Neural progenitor cell (in vitro differentiated cells): ENCODE data around the gene FAM117B. TPM values are rescaled to one million over a fixed set of nuclear protein-coding genes. Genes with fewer than 3 reads are reported as not detected.
"Not testable (repeated sequence)": the region's sequence is repeated elsewhere in the genome, so short reads cannot be mapped to it uniquely, and the experiment has no call there.

Source experiments
- DNase-seq: peaks from one replicate; pipeline ENCODE4 v3.0.0-alpha.2; 2016; ENCODE audit warnings: low spot score
- H2AFZ ChIP-seq: fragments of 200-600 bp; sonication (generic); replicated peaks from 2 replicates; pipeline ENCODE4 v1.6.1; 2016; ENCODE audit warnings: antibody characterized with exemption
- H3F3A ChIP-seq: fragments of 200-600 bp; sonication (generic); 2 replicates; pipeline ENCODE4 v1.6.1; 2016; ENCODE audit warnings: antibody characterized with exemption, low read depth
- H3K27ac ChIP-seq: fragments of 200-600 bp; sonication (generic); 2 replicates; pipeline ENCODE4 v1.5.1; 2016; ENCODE audit warnings: mild to moderate bottlenecking
- H3K27me3 ChIP-seq: fragments of 200-600 bp; sonication (generic); 2 replicates; pipeline ENCODE4 v1.6.1; 2016; ENCODE audit warnings: mild to moderate bottlenecking, moderate library complexity
- H3K36me3 ChIP-seq: fragments of 200-600 bp; sonication (generic); 2 replicates; pipeline ENCODE4 v1.5.1; 2016
- H3K4me1 ChIP-seq: fragments of 200-600 bp; sonication (generic); 2 replicates; pipeline ENCODE4 v1.6.1; 2016; ENCODE audit warnings: mixed run types
- H3K4me2 ChIP-seq: fragments of 200-600 bp; sonication (generic); 2 replicates; pipeline ENCODE4 v1.6.1; 2016
- H3K4me3 ChIP-seq: fragments of 200-600 bp; sonication (generic); 2 replicates; pipeline ENCODE4 v1.5.1; 2016
- H3K79me2 ChIP-seq: fragments of 200-600 bp; sonication (generic); 2 replicates; pipeline ENCODE4 v1.6.1; 2016; ENCODE audit warnings: low read depth
- H3K9ac ChIP-seq: fragments of 200-600 bp; sonication (generic); 2 replicates; pipeline ENCODE4 v1.6.1; 2016
- H3K9me3 ChIP-seq: fragments of 200-600 bp; sonication (generic); 2 replicates; pipeline ENCODE4 v1.5.1; 2016; ENCODE audit warnings: low read depth
- H4K20me1 ChIP-seq: fragments of 200-600 bp; sonication (generic); 2 replicates; pipeline ENCODE4 v1.6.1; 2016; ENCODE audit warnings: low read depth
- H3K27ac Mint-ChIP-seq: 3 replicates; pipeline ENCODE4 v1.8.0; 2021; ENCODE audit warnings: mixed read lengths
- H3K27me3 Mint-ChIP-seq: 2 replicates; pipeline ENCODE4 v1.8.0; 2022; ENCODE audit warnings: low read depth, mild to moderate bottlenecking, inconsistent platforms, moderate library complexity, mixed read lengths; ENCODE audit not compliant: insufficient read depth
- H3K36me3 Mint-ChIP-seq: 3 replicates; pipeline ENCODE4 v1.8.0; 2021; ENCODE audit warnings: mixed read lengths
- H3K4me1 Mint-ChIP-seq: 3 replicates; pipeline ENCODE4 v1.8.0; 2021; ENCODE audit warnings: mixed read lengths
- H3K4me3 Mint-ChIP-seq: 3 replicates; pipeline ENCODE4 v1.8.0; 2021; ENCODE audit warnings: mild to moderate bottlenecking, moderate library complexity, mixed read lengths
- H3K9me3 Mint-ChIP-seq: 3 replicates; pipeline ENCODE4 v1.8.0; 2020; ENCODE audit warnings: mixed read lengths
- CTCF ChIP-seq: fragments of 200-600 bp; sonication (generic); IDR thresholded peaks from 2 replicates; pipeline ENCODE4 v1.5.1; 2017; ENCODE audit warnings: antibody characterized with exemption, mild to moderate bottlenecking
- EZH2 ChIP-seq: fragments of 200-600 bp; sonication (generic); IDR thresholded peaks from 2 replicates; pipeline ENCODE4 v1.6.1; 2017; ENCODE audit warnings: antibody characterized with exemption, mild to moderate bottlenecking, moderate library complexity
- EZH2phosphoT487 ChIP-seq: fragments of 200-600 bp; sonication (generic); IDR thresholded peaks from 2 replicates; pipeline ENCODE4 v1.6.1; 2017; ENCODE audit warnings: antibody characterized with exemption
- total RNA-seq: library from RNA; depleted of rRNA; stranded (reverse); fragments of >200 nt; gene quantifications from 2 replicates; pipeline ENCODE4 v1.2.3, GENCODE V29; 2015; ENCODE audit warnings: low replicate concordance

The FAM117B gene
- total RNA-seq, 1 donor from 2014 or later, result 17.5 TPM

- no peak overlapping the region for H3K27ac ChIP-seq
- Mint-ChIP-seq H3K9me3 (peaks cover 21% of the 10 kb centered on the region), H3K4me1 (no peaks in the 10 kb centered on the region), H3K4me3 (no peak overlapping the region), H3K27ac (no peak overlapping the region), H3K36me3 (peaks cover 21% of the 10 kb centered on the region), H3K27me3 (no peaks in the 10 kb centered on the region)
- no peaks in the 10 kb centered on the region for H3K4me1 ChIP-seq
- no peaks in the 10 kb centered on the region for H3K9me3 ChIP-seq
- H2AFZ ChIP-seq, result no peak overlapping the region
- H4K20me1 ChIP-seq, result peaks cover 26% of the 10 kb centered on the region
- H3K36me3 ChIP-seq, result no peaks in the 10 kb centered on the region
- H3K9ac ChIP-seq, result no peak overlapping the region
- TF ChIP-seq EZH2, result no peak
- no peak for TF ChIP-seq EZH2phosphoT487
- TF ChIP-seq CTCF, result no peak
- no peak for DNase-seq
- H3K27me3 ChIP-seq, result no peaks in the 10 kb centered on the region
- no peaks in the 10 kb centered on the region for H3F3A ChIP-seq
- H3K79me2 ChIP-seq, result peaks cover 98% of the 10 kb centered on the region
- H3K4me2 ChIP-seq, result no peak overlapping the region
- no peak overlapping the region for H3K4me3 ChIP-seq
Observed at GRCh38 chr2:202671317-202672035, 36.7 kb downstream of the FAM117B start.

- not testable (repeated sequence) for H3K9ac ChIP-seq, H2AFZ ChIP-seq, H3K36me3 ChIP-seq, H3K4me1 ChIP-seq, H3K4me3 Mint-ChIP-seq, DNase-seq, H3F3A ChIP-seq, H3K9me3 ChIP-seq, H3K4me1 Mint-ChIP-seq, H3K4me3 ChIP-seq, H3K27me3 Mint-ChIP-seq, H3K27ac Mint-ChIP-seq, H3K4me2 ChIP-seq, H3K27me3 ChIP-seq, H3K27ac ChIP-seq
- Histone ChIP-seq H3K79me2 (peaks cover 90% of the 10 kb centered on the region), H4K20me1 (peaks cover 20% of the 10 kb centered on the region)
- H3K9me3 Mint-ChIP-seq, result peaks cover 34% of the 10 kb centered on the region
- peaks cover 38% of the 10 kb centered on the region for H3K36me3 Mint-ChIP-seq
Observed at GRCh38 chr2:202675097-202675496, 40.3 kb downstream of the FAM117B start.

DNA sequence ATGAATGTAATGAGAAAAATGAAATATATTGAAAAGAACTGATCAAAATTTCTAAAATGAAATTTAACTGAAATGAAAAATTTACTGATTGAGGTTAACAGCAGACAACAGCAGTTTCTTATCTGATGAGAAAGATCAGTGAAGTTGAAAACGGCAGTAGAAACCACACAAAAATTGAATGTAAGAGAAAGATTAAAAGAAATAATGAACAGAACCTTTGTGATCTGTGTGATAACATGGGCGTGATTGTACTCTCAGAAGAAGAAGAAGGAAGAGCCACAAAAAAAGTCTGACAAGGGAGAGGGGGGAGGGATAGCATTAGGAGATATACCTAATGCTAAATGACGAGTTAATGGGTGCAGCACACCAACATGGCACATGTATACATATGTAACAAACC lies 45.2 kb downstream of the FAM117B start:
- Histone ChIP-seq H2AFZ (no peak overlapping the region), H3K27ac (no peak overlapping the region), H3K4me1 (peaks cover 3% of the 10 kb centered on the region), H3K27me3 (no peaks in the 10 kb centered on the region), H3K9ac (no peak overlapping the region), H3K36me3 (no peaks in the 10 kb centered on the region), H3K4me3 (no peak overlapping the region), H3F3A (no peaks in the 10 kb centered on the region), H3K79me2 (peaks cover 78% of the 10 kb centered on the region), H3K4me2 (no peak overlapping the region), H4K20me1 (no peaks in the 10 kb centered on the region), H3K9me3 (no peaks in the 10 kb centered on the region)
- Mint-ChIP-seq H3K27me3 (no peaks in the 10 kb centered on the region), H3K4me1 (no peaks in the 10 kb centered on the region), H3K27ac (no peak overlapping the region), H3K4me3 (no peak overlapping the region), H3K36me3 (peaks cover 34% of the 10 kb centered on the region), H3K9me3 (peaks cover 39% of the 10 kb centered on the region)
- TF ChIP-seq CTCF (no peak), EZH2phosphoT487 (no peak), EZH2 (no peak)
- DNase-seq, result no peak

DNA sequence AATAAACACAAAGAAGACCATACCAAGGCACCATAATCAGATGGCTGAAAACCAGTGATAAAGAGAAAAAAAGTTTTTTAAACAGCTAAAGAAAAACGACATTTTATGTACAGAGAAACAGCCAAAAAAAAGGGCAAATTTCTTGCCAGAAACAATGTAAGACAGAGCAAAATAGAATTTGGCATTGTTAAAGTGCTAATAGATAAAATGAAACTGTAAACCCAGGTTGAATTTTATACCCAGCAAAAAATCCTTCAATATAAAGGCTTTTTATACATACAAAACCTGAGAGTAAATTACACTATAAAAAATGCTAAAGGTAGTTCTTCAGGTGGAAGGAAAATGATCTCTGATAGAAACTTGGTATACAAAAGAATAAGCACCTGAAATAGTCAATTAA lies 45.7 kb downstream of the FAM117B start:
- no peak for DNase-seq
- H3F3A ChIP-seq, result no peaks in the 10 kb centered on the region
- H3K27ac ChIP-seq, result no peak overlapping the region
- H3K4me2 ChIP-seq, result no peak overlapping the region
- H3K36me3 ChIP-seq, result no peaks in the 10 kb centered on the region
- no peak overlapping the region for H3K4me3 Mint-ChIP-seq
- H3K4me3 ChIP-seq, result no peak overlapping the region
- H2AFZ ChIP-seq, result no peak overlapping the region
- peaks cover 32% of the 10 kb centered on the region for H3K36me3 Mint-ChIP-seq
- peaks cover 37% of the 10 kb centered on the region for H3K9me3 Mint-ChIP-seq
- no peaks in the 10 kb centered on the region for H3K27me3 Mint-ChIP-seq
- no peak overlapping the region for H3K9ac ChIP-seq
- H3K27me3 ChIP-seq, result no peaks in the 10 kb centered on the region
- TF ChIP-seq EZH2, result no peak
- no peak for TF ChIP-seq CTCF
- TF ChIP-seq EZH2phosphoT487, result no peak
- H3K4me1 Mint-ChIP-seq, result no peaks in the 10 kb centered on the region
- no peaks in the 10 kb centered on the region for H3K9me3 ChIP-seq
- H4K20me1 ChIP-seq, result peaks cover 4% of the 10 kb centered on the region
- H3K79me2 ChIP-seq, result peaks cover 78% of the 10 kb centered on the region
- H3K4me1 ChIP-seq, result peaks cover 3% of the 10 kb centered on the region
- H3K27ac Mint-ChIP-seq, result no peak overlapping the region
